Activated CD8-positive, alpha-beta T cell treated with anti-CD3 and anti-CD28 coated beads for 36 hours (primary cell): Measurements from ENCODE around the gene PURB. TPM values are rescaled to one million over a fixed set of nuclear protein-coding genes. Genes with fewer than 3 reads are reported as not detected.

Source experiments
- ATAC-seq: fragments of 200-7000 bp; cut with Tn5 transposase; one replicate; pipeline ENCODE4 v1.10.0; 2021; ENCODE audit warnings: mild to moderate bottlenecking, moderate library complexity
- CTCF ChIA-PET: fragments of 350-600 bp; sonication (Branson Sonifier 250); formaldehyde crosslinking; loops from one replicate; lab custom pipeline; 2021; ENCODE audit warnings: antibody characterized with exemption; lab: Charles Lee
- POLR2A ChIA-PET: fragments of 350-600 bp; sonication (Branson Sonifier 250); formaldehyde crosslinking; loops from one replicate; lab custom pipeline; 2021; ENCODE audit warnings: antibody characterized with exemption; lab: Charles Lee
- DNase-seq: peaks from one replicate; pipeline ENCODE4 v3.0.0-alpha.2; 2020
- H3K27ac Mint-ChIP-seq: one replicate; pipeline ENCODE4 v1.8.0; 2021; ENCODE audit warnings: mild to moderate bottlenecking, mixed read lengths
- H3K27me3 Mint-ChIP-seq: one replicate; pipeline ENCODE4 v1.8.0; 2021; ENCODE audit warnings: mixed read lengths
- H3K36me3 Mint-ChIP-seq: one replicate; pipeline ENCODE4 v1.8.0; 2021; ENCODE audit warnings: low read depth, mixed read lengths
- H3K4me1 Mint-ChIP-seq: one replicate; pipeline ENCODE4 v1.8.0; 2021; ENCODE audit warnings: low read depth, mixed read lengths
- H3K4me3 Mint-ChIP-seq: one replicate; pipeline ENCODE4 v1.8.0; 2021; ENCODE audit warnings: mild to moderate bottlenecking, moderate library complexity, mixed read lengths
- H3K9me3 Mint-ChIP-seq: one replicate; pipeline ENCODE4 v1.8.0; 2021; ENCODE audit warnings: mixed read lengths
- CTCF ChIP-seq: fragments of 200-600 bp; IDR thresholded peaks from one replicate; pipeline ENCODE4 v1.8.0; 2022; ENCODE audit warnings: antibody characterized with exemption, mild to moderate bottlenecking
- intact Hi-C: fragments of 100-400 bp; cut with micrococcal nuclease; formaldehyde crosslinking; loops from one replicate; pipeline ENCODE4 v1.10.0; 2022
- total RNA-seq, 2 experiments: library from RNA; stranded (reverse); gene quantifications; one replicate each; pipeline ENCODE4 v1.2.3, GENCODE V29; 2021

Gene PURB
- total RNA-seq, 2 experiments from 2014 or later, result 20.5 to 21.0 TPM

GRCh38 chr7:44906965-44907364 lies 21.6 kb upstream of the PURB start:
- Mint-ChIP-seq H3K36me3 (no peaks in the 10 kb centered on the region), H3K27me3 (no peaks in the 10 kb centered on the region), H3K4me1 (no peaks in the 10 kb centered on the region), H3K4me3 (no peak overlapping the region), H3K27ac (no peak overlapping the region), H3K9me3 (no peaks in the 10 kb centered on the region)
- DNase-seq, result no peak
- TF ChIP-seq CTCF, result no peak
- CTCF ChIA-PET, result interaction anchor here (0.8 to 1.5 kb wide), 2 partner anchors 16 to 157 kb away, joined by 3 read pairs; no protein-coding TSS in a partner anchor
- POLR2A ChIA-PET, result no interaction called here
- ATAC-seq, result no peak
- intact Hi-C loops, result no loop called here

GRCh38 chr7:44905002-44905635 lies 19.8 kb upstream of the PURB start:
- TF ChIP-seq CTCF, result no peak
- intact Hi-C loops, result no loop called here
- CTCF ChIA-PET, result interaction anchor here (0.8 to 1.3 kb wide), 2 partner anchors 20 to 48 kb away, joined by 3 to 4 read pairs; partner anchors contain the start of gene PURB
- no peak for ATAC-seq
- Mint-ChIP-seq H3K27me3 (no peaks in the 10 kb centered on the region), H3K27ac (no peak overlapping the region), H3K4me3 (no peak overlapping the region), H3K4me1 (no peaks in the 10 kb centered on the region), H3K9me3 (no peaks in the 10 kb centered on the region), H3K36me3 (no peaks in the 10 kb centered on the region)
- POLR2A ChIA-PET, result interaction anchor here (1.1 to 2.8 kb wide), 3 partner anchors 9 to 20 kb away, joined by 3 to 14 read pairs (median 9); partner anchors contain the start of gene PURB
- DNase-seq, result no peak

- Mint-ChIP-seq H3K4me3 (no peak overlapping the region), H3K27me3 (no peaks in the 10 kb centered on the region), H3K4me1 (peaks cover 12% of the 10 kb centered on the region), H3K36me3 (no peaks in the 10 kb centered on the region), H3K9me3 (no peaks in the 10 kb centered on the region), H3K27ac (no peak overlapping the region)
- no peak for TF ChIP-seq CTCF
- no peak for DNase-seq
- intact Hi-C loops, result no loop called here
- CTCF ChIA-PET, result no interaction called here
- no peak for ATAC-seq
- POLR2A ChIA-PET, result interaction anchor here (0.9 kb wide), 1 partner anchor 15 kb away, joined by 3 read pairs; no protein-coding TSS in a partner anchor
These were observed 14.1 kb upstream of the PURB start for GRCh38 chr7:44899443-44899842.

GRCh38 chr7:44898039-44898438 lies 12.7 kb upstream of the PURB start:
- peaks cover 12% of the 10 kb centered on the region for H3K4me1 Mint-ChIP-seq
- CTCF ChIA-PET, result interaction anchor here (1.1 kb wide), 1 partner anchor 13 kb away, joined by 3 read pairs; the partner anchor contains the start of gene PURB
- H3K36me3 Mint-ChIP-seq, result no peaks in the 10 kb centered on the region
- peak; percentile 20 for ATAC-seq
- no peaks in the 10 kb centered on the region for H3K27me3 Mint-ChIP-seq
- no peak overlapping the region for H3K27ac Mint-ChIP-seq
- intact Hi-C loops, result no loop called here
- POLR2A ChIA-PET, result no interaction called here
- H3K9me3 Mint-ChIP-seq, result no peaks in the 10 kb centered on the region
- no peak overlapping the region for H3K4me3 Mint-ChIP-seq
- DNase-seq, result no peak
- TF ChIP-seq CTCF, result no peak

GRCh38 chr7:44897309-44897708 lies 12.0 kb upstream of the PURB start:
- no peak overlapping the region for H3K4me3 Mint-ChIP-seq
- POLR2A ChIA-PET, result no interaction called here
- peak; percentile 28 for ATAC-seq

More at GRCh38 chr7:44897309-44897708, 12.0 kb upstream of the PURB start:
- CTCF ChIA-PET, result interaction anchor here (1.1 kb wide), 1 partner anchor 12 kb away, joined by 3 read pairs; the partner anchor contains the start of gene PURB
- Mint-ChIP-seq H3K27me3 (no peaks in the 10 kb centered on the region), H3K36me3 (no peaks in the 10 kb centered on the region), H3K9me3 (no peaks in the 10 kb centered on the region), H3K4me1 (peaks cover 16% of the 10 kb centered on the region), H3K27ac (peak overlapping the region; percentile 32)
- no peak for DNase-seq
- TF ChIP-seq CTCF, result no peak
- intact Hi-C loops, result no loop called here
